MM.1S (cell line): ENCODE measurements around the gene IL2RA.

ENCODE experiments used
- EZH2phosphoT487 ChIP-seq: fragments of 300-600 bp; sonication (generic); IDR thresholded peaks from 2 replicates; pipeline ENCODE4 v1.6.1; 2018; ENCODE audit warnings: antibody characterized with exemption, low read length
- TF ChIP-seq, protein P1 (sequence below): fragments of 300-600 bp; sonication (generic); IDR thresholded peaks from 2 replicates; pipeline ENCODE4 v1.5.1; 2016; ENCODE audit warnings: antibody characterized with exemption, low read length, mixed read lengths

DNA sequence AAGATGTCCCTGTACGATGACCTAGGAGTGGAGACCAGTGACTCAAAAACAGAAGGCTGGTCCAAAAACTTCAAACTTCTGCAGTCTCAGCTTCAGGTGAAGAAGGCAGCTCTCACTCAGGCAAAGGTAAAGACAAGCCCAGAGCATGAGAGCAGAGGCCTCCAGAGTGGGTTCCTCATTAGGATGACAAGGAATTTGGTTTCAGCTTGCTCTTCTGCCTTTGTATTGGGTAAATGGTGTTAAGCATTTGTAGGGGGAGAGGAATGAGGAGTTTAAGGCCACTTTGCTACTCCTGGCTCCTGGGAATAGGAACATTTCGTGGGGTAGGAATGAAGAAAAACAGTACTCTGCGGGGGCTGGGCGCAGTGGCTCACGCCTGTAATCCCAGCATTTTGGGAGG lies 34.9 kb upstream of the IL2RA start:
- TF ChIP-seq EZH2phosphoT487 = no peak
- TF ChIP-seq, protein P1, sequence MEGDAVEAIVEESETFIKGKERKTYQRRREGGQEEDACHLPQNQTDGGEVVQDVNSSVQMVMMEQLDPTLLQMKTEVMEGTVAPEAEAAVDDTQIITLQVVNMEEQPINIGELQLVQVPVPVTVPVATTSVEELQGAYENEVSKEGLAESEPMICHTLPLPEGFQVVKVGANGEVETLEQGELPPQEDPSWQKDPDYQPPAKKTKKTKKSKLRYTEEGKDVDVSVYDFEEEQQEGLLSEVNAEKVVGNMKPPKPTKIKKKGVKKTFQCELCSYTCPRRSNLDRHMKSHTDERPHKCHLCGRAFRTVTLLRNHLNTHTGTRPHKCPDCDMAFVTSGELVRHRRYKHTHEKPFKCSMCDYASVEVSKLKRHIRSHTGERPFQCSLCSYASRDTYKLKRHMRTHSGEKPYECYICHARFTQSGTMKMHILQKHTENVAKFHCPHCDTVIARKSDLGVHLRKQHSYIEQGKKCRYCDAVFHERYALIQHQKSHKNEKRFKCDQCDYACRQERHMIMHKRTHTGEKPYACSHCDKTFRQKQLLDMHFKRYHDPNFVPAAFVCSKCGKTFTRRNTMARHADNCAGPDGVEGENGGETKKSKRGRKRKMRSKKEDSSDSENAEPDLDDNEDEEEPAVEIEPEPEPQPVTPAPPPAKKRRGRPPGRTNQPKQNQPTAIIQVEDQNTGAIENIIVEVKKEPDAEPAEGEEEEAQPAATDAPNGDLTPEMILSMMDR = no peak
